Hepatocyte (in vitro differentiated cells): ENCODE measurements around the gene PRR4.

Experiments
- CTCF ChIP-seq: fragments of 200-600 bp; sonication (generic); IDR thresholded peaks from 2 replicates; pipeline ENCODE4 v1.5.1; 2016; ENCODE audit warnings: antibody characterized with exemption, mild to moderate bottlenecking; ENCODE audit not compliant: poor library complexity
- EZH2 ChIP-seq: fragments of 200-600 bp; sonication (generic); IDR thresholded peaks from 2 replicates; pipeline ENCODE4 v1.6.1; 2016; ENCODE audit warnings: antibody characterized with exemption, mild to moderate bottlenecking, borderline replicate concordance
- EZH2phosphoT487 ChIP-seq: fragments of 200-600 bp; sonication (generic); IDR thresholded peaks from one replicate; pipeline ENCODE4 v1.6.1; 2018; ENCODE audit warnings: antibody characterized with exemption, mild to moderate bottlenecking, low read depth, moderate library complexity; ENCODE audit not compliant: unreplicated experiment, severe bottlenecking

DNA sequence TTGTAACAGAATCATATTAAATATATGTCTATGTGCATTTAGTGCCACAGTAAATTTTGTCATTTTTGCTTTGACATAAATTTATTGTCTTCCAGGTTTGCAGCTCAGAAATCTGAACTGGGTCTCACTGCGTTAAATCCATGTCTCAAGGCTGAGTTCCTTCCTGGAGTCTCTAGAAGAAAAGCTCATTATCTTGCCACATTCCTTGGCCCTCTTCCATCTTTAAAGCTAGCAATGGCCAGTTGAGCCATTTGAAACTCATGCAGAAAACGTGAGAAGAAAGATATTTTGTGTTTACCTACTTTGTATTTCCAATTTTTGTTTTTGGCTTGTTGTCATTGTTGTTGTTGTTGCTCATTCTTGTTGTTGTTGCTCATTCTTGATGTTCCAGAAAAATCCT, 24.1 kb upstream of the PRR4 start:
- TF ChIP-seq CTCF, result no peak
- no peak for TF ChIP-seq EZH2phosphoT487
- TF ChIP-seq EZH2, result no peak
